ENCODE data around the gene IL20RB. TPM values are rescaled to one million over a fixed set of nuclear protein-coding genes. Genes with fewer than 3 reads are reported as not detected.

The IL20RB gene
- total RNA-seq, 1 experiment from 2014 or later, result 7.2 TPM

DNA sequence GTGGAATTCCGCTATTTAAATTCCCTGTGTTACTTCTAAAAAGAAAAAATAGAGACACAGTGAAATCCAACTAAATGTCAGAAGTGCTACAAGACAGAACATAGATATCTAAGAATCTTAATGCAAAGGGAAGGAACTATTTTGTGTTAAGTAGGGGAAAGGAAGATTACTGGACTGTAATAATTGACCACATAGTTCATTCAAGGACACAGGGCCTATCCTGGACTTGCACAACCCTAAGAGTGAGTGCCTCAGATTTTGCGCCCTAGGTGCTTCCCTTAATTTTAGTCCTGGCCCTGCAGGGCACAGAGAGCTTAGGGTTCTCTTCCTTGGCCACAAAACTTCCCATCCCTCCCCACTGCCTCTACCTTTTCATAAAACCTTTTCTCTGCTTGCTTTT lies 3.5 kb upstream of the IL20RB start:
- Histone ChIP-seq H3K27me3 (ENCODE audit: insufficient read depth, low read depth) (no peaks in the 10 kb centered on the region), H4K20me1 (ENCODE audit: insufficient read depth) (no peaks in the 10 kb centered on the region), H3K4me3 (no peak overlapping the region), H3K9me2 (ENCODE audit: insufficient read depth) (no peaks in the 10 kb centered on the region), H3K79me2 (ENCODE audit: low read depth) (peaks cover 4% of the 10 kb centered on the region; the same call in 1 of the 2 replicates), H3F3A (ENCODE audit: insufficient read depth, low read depth) (peaks cover 36% of the 10 kb centered on the region), H2AFZ (no peak overlapping the region), H3K27ac (no peak overlapping the region; the same call in 1 of the 2 replicates), H3K4me2 (peak overlapping the region; percentile 62), H3K9me3 (ENCODE audit: insufficient read depth, low read depth) (no peaks in the 10 kb centered on the region), H3K4me1 (replicated peaks; ENCODE audit: insufficient read depth) (peaks cover 61% of the 10 kb centered on the region), H3K36me3 (ENCODE audit: low read depth) (0 out of 2 replicates have a peak, but pooled peaks cover 4% of the 10 kb centered on the region)
- intact Hi-C loops (cut with micrococcal nuclease; ENCODE audit: unreplicated experiment), result no loop called here
- peak in 1 of 2 experiments; percentile 46 for DNase-seq
- CTCF ChIA-PET, result interaction anchor here (1.3 kb wide), 1 partner anchor 9 kb away, joined by 3 read pairs; no protein-coding TSS in a partner anchor
- no peak for TF ChIP-seq EZH2 (IDR thresholded peaks at IDR 0.05; ENCODE audit: low read depth)
- TF ChIP-seq, protein P1, sequence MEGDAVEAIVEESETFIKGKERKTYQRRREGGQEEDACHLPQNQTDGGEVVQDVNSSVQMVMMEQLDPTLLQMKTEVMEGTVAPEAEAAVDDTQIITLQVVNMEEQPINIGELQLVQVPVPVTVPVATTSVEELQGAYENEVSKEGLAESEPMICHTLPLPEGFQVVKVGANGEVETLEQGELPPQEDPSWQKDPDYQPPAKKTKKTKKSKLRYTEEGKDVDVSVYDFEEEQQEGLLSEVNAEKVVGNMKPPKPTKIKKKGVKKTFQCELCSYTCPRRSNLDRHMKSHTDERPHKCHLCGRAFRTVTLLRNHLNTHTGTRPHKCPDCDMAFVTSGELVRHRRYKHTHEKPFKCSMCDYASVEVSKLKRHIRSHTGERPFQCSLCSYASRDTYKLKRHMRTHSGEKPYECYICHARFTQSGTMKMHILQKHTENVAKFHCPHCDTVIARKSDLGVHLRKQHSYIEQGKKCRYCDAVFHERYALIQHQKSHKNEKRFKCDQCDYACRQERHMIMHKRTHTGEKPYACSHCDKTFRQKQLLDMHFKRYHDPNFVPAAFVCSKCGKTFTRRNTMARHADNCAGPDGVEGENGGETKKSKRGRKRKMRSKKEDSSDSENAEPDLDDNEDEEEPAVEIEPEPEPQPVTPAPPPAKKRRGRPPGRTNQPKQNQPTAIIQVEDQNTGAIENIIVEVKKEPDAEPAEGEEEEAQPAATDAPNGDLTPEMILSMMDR (conservative IDR thresholded peaks at IDR 0.05), result no peak
- POLR2A ChIA-PET (ENCODE audit: unreplicated experiment), result no interaction called here
- BruUV-seq (replicated peaks), result no TSS peak

DNA sequence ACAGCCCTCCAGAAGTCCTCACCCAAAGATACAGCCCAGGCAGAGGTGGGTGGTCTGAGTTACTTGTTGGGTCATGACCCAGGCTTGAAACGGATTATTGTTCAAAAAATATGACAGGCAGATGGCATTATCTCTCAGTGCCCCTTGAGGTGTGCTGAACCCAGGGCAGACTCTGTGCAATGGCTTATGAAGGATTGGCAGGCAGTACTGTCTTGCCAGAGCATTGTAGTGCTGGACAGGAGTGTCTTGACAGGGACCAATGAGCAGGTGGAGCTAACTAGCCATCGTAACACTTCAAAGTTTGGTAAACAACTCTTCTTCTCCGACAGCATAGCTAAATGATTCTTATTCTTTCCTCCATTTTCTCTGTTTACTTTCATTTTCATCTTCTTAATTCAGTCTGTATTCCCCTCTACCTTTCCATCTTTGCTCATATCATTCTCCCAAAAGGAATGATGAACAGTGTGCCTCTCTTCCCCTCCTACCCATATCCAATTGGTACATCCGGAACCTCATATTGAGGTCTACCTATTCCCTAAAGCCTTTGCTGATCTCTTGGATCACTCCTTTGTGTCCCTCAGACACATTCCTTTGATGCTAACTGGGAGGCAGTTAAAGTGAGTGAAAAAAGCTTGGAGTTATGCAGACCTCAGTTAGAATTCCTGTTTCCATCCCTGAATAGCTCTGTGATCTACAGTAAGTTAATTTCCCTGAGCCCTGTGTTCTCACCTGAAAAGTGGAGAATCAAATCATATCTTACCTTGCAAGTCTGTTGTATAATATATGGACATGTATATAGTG lies 2.6 kb upstream of the IL20RB start:
- Histone ChIP-seq H2AFZ (no peak overlapping the region), H3K4me1 (replicated peaks; ENCODE audit: insufficient read depth) (peaks cover 67% of the 10 kb centered on the region), H3K79me2 (ENCODE audit: low read depth) (no peaks in the 10 kb centered on the region; the same call in 1 of the 2 replicates), H3K9me2 (ENCODE audit: insufficient read depth) (no peaks in the 10 kb centered on the region), H3K4me3 (peak overlapping the region; percentile 8; the same call in 1 of the 2 replicates), H4K20me1 (ENCODE audit: insufficient read depth) (no peaks in the 10 kb centered on the region), H3K27ac (peak overlapping the region; percentile 86), H3K36me3 (ENCODE audit: low read depth) (0 out of 2 replicates have a peak, but pooled peaks cover 4% of the 10 kb centered on the region), H3K4me2 (peak overlapping the region; percentile 62), H3K9me3 (ENCODE audit: insufficient read depth, low read depth) (no peaks in the 10 kb centered on the region), H3K27me3 (ENCODE audit: insufficient read depth, low read depth) (no peaks in the 10 kb centered on the region), H3F3A (ENCODE audit: insufficient read depth, low read depth) (peaks cover 45% of the 10 kb centered on the region)
- intact Hi-C loops (cut with micrococcal nuclease; ENCODE audit: unreplicated experiment), result loop anchor here (5.0 kb wide), 3 partner anchors 93 to 328 kb away; partner anchors contain the start of genes NCK1 and STAG1
- ChIA-PET POLR2A (ENCODE audit: unreplicated experiment) (interaction anchor here (0.6 to 0.8 kb wide), 2 partner anchors 93 to 94 kb away, joined by 4 read pairs; partner anchors contain the start of gene NCK1), CTCF (interaction anchor here (0.7 to 1.6 kb wide), 3 partner anchors 8 to 203 kb away, joined by 3 to 7 read pairs (median 3); partner anchors contain the start of gene STAG1)
- no TSS peak for BruUV-seq (replicated peaks)
- no peak for DNase-seq
- TF ChIP-seq, protein P1 (conservative IDR thresholded peaks at IDR 0.05), result no peak
- no peak for TF ChIP-seq EZH2 (IDR thresholded peaks at IDR 0.05; ENCODE audit: low read depth)

DNA sequence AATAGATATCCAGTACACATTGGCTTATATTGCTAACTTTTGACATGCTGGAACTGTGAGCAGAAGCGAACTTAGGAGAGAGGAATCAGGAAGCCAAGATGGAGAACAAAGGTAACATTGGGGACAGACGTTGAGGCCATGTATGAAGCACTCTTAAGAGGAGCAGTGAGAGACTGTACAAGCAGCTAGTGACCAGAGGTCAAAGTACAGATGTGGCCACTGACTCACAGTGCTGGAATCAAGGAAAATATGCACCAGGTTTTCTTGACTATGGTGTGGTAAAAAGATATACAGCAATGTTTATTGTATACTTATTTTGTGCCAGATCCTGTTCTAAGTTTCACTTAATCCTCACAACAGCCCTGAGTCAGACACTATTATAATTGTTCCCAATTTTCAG lies 2.0 kb upstream of the IL20RB start:
- H2AFZ ChIP-seq, result no peak overlapping the region

More for the DNA sequence above, 2.0 kb upstream of the IL20RB start:
- Histone ChIP-seq H3K79me2 (ENCODE audit: low read depth) (no peaks in the 10 kb centered on the region; the same call in 1 of the 2 replicates), H3K9me3 (ENCODE audit: insufficient read depth, low read depth) (no peaks in the 10 kb centered on the region), H3F3A (ENCODE audit: insufficient read depth, low read depth) (peaks cover 50% of the 10 kb centered on the region), H4K20me1 (ENCODE audit: insufficient read depth) (no peaks in the 10 kb centered on the region), H3K36me3 (ENCODE audit: low read depth) (0 out of 2 replicates have a peak, but pooled peaks cover 4% of the 10 kb centered on the region), H3K9me2 (ENCODE audit: insufficient read depth) (no peaks in the 10 kb centered on the region), H3K4me3 (peak overlapping the region; percentile 8; the same call in 1 of the 2 replicates), H3K4me1 (replicated peaks; ENCODE audit: insufficient read depth) (peaks cover 73% of the 10 kb centered on the region), H3K27me3 (ENCODE audit: insufficient read depth, low read depth) (no peaks in the 10 kb centered on the region), H3K4me2 (peak overlapping the region; percentile 62), H3K27ac (peak overlapping the region; percentile 86)
- ChIA-PET CTCF (interaction anchor here (1.0 to 1.6 kb wide), 3 partner anchors 58 to 203 kb away, joined by 3 to 7 read pairs (median 5); partner anchors contain the start of genes NCK1 and STAG1), POLR2A (ENCODE audit: unreplicated experiment) (interaction anchor here (0.7 to 0.8 kb wide), 2 partner anchors 8 to 94 kb away, joined by 3 to 4 read pairs; partner anchors contain the start of gene NCK1)
- TF ChIP-seq, protein P1 (conservative IDR thresholded peaks at IDR 0.05), result no peak
- no peak for TF ChIP-seq EZH2 (IDR thresholded peaks at IDR 0.05; ENCODE audit: low read depth)
- DNase-seq, result peak; percentile 57 to 92
- intact Hi-C loops (cut with micrococcal nuclease; ENCODE audit: unreplicated experiment), result loop anchor here (5.0 kb wide), 3 partner anchors 94 to 329 kb away; partner anchors contain the start of genes NCK1 and STAG1
- no TSS peak for BruUV-seq (replicated peaks)
